Psoas muscle (tissue), 8 donors: ENCODE data around the gene SLIT3. TPM values are rescaled to one million over a fixed set of nuclear protein-coding genes. Genes with fewer than 3 reads are reported as not detected.

ENCODE experiments used
- ATAC-seq, 4 donors: fragments of 200-7000 bp; cut with Tn5 transposase; one replicate each; pipeline ENCODE4 v1.9.1; 2020; ENCODE audit warnings: moderate library complexity in 3 of 4, mild to moderate bottlenecking in 2 of 4
- DNase-seq, 2 donors: peaks; one replicate each; pipeline ENCODE4 v3.0.0-alpha.2; 2020
- H3K27ac ChIP-seq: fragments of 200-600 bp; one replicate; pipeline ENCODE4 v1.8.0; 2022
- H3K27me3 ChIP-seq, 3 donors: fragments of 200-600 bp in 1 of 3; one replicate each; pipeline versions ENCODE4 v1.6.1 to v1.8.0; 2013 to 2022; ENCODE audit warnings: low read length in 2 of 3, mild to moderate bottlenecking in 2 of 3, moderate library complexity in 1 of 3; ENCODE audit not compliant: insufficient read depth in 3 of 3
- H3K36me3 ChIP-seq, 2 donors: fragments of 200-600 bp in 1 of 2; one replicate each; pipeline versions ENCODE4 v1.6.1 to v1.8.0; 2013 to 2022; ENCODE audit warnings: low read depth in 1 of 2, mild to moderate bottlenecking in 1 of 2, moderate library complexity in 1 of 2; ENCODE audit not compliant: insufficient read depth in 1 of 2
- H3K4me1 ChIP-seq: fragments of 200-600 bp; one replicate; pipeline ENCODE4 v1.8.0; 2022
- H3K4me3 ChIP-seq: fragments of 200-600 bp; one replicate; pipeline ENCODE4 v1.8.0; 2022; ENCODE audit warnings: mild to moderate bottlenecking
- H3K9me3 ChIP-seq: fragments of 200-600 bp; one replicate; pipeline ENCODE4 v1.8.0; 2022
- CTCF ChIP-seq: fragments of 200-600 bp; IDR thresholded peaks from one replicate; pipeline ENCODE4 v1.8.0; 2022; ENCODE audit warnings: antibody characterized with exemption
- WGBS, 3 donors: extraction: QIAGEN DNeasy Blood & Tissue Kit; methylation state at CpG; one replicate each; pipeline versions ENCODE4 v1.1.6 to v1.1.7; 2013; 5-methylcytosine and 5-hydroxymethylcytosine counted together
- intact Hi-C, 2 donors: fragments of 100-400 bp; cut with DNase I; formaldehyde crosslinking; loops; one replicate each; pipeline versions ENCODE4 v1.11.0 to v1.14.2; 2022
- polyA plus RNA-seq, 3 donors: library from polyadenylated mRNA; stranded (reverse); fragments of 200-250 nt; gene quantifications; one replicate each; pipeline ENCODE4 v1.2.3, GENCODE V29; 2013
- total RNA-seq, 4 donors: library from RNA; stranded (reverse); fragmentation: NEBNext Ultra II Directional in 2 of 4; extraction: Animal tissue kit (Norgen Biotek cat#: 25700) in 2 of 4; gene quantifications; one replicate each; pipeline versions ENCODE4 v1.2.1 to v1.2.4, GENCODE V29; 2021 to 2023
- donor health status: healthy with polysubstance abuse.
- donor health status: DM: no; HTN: no; CAD: no; lungs with moderate emphysema.
- donor health status: Bipolar disorder and iron deficiency.
- donor health status: healthy.
- donor health status: DM: yes; HTN: yes; CAD: no.
- donor health status: DM: no; HTN: no; CAD: no.
- donor health status: DM: no; HTN: no; CAD: no.
- donor health status: DM: yes; HTN: yes; CAD: no.

SLIT3 gene
- total and polyA plus RNA-seq, 7 donors = 0.81 to 5.9 (median 2.1) TPM

GRCh38 chr5:168654211-168654721 lies 646.7 kb downstream of the SLIT3 start:
- no peak for TF ChIP-seq CTCF
- Histone ChIP-seq H3K27me3 (peaks cover 0 to 4% (median 1%) of the 10 kb centered on the region in 3 donors), H3K4me1 (no peaks in the 10 kb centered on the region), H3K4me3 (no peak overlapping the region), H3K9me3 (no peaks in the 10 kb centered on the region), H3K36me3 (no peaks in the 10 kb centered on the region), H3K27ac (no peak overlapping the region)
- DNase-seq (peak in 1 of 2 donors; percentile 29), ATAC-seq (no peak)
- WGBS, 3 donors = 21 to 25% (median 21%) methylated on average over 10 of the region's 10 CpGs
- intact Hi-C loops = no loop called here

- peaks cover 0 to 4% (median 2%) of the 10 kb centered on the region in 3 donors for H3K27me3 ChIP-seq
- H3K4me3 ChIP-seq = no peak overlapping the region
- ATAC-seq (no peak), DNase-seq (no peak)
- H3K9me3 ChIP-seq = no peaks in the 10 kb centered on the region
- 40 to 48% (median 42%) methylated on average over 4 of the region's 4 CpGs for WGBS, 3 donors
- no peaks in the 10 kb centered on the region for H3K4me1 ChIP-seq
- TF ChIP-seq CTCF = no peak
- H3K27ac ChIP-seq = no peak overlapping the region
- H3K36me3 ChIP-seq = no peaks in the 10 kb centered on the region
- intact Hi-C loops = no loop called here
These were observed 647.3 kb downstream of the SLIT3 start for GRCh38 chr5:168653626-168654025.

GRCh38 chr5:168651648-168652047 lies 649.3 kb downstream of the SLIT3 start:
- intact Hi-C loops = no loop called here
- no peaks in the 10 kb centered on the region for H3K9me3 ChIP-seq
- DNase-seq (no peak), ATAC-seq (peak in 1 of 4 donors; percentile 52)
- no peaks in the 10 kb centered on the region for H3K4me1 ChIP-seq
- no peak overlapping the region for H3K4me3 ChIP-seq
- H3K36me3 ChIP-seq = no peaks in the 10 kb centered on the region
- H3K27ac ChIP-seq = no peak overlapping the region
- peaks cover 0 to 4% (median 2%) of the 10 kb centered on the region in 3 donors for H3K27me3 ChIP-seq
- TF ChIP-seq CTCF = no peak

GRCh38 chr5:168649306-168649705 lies 651.6 kb downstream of the SLIT3 start:
- WGBS, 3 donors = 64 to 82% (median 71%) methylated on average over 2 of the region's 2 CpGs
- no peak for DNase-seq

More at GRCh38 chr5:168649306-168649705, 651.6 kb downstream of the SLIT3 start:
- no peak overlapping the region for H3K4me3 ChIP-seq
- no peaks in the 10 kb centered on the region for H3K4me1 ChIP-seq
- no peaks in the 10 kb centered on the region for H3K9me3 ChIP-seq
- no peaks in the 10 kb centered on the region for H3K36me3 ChIP-seq
- H3K27ac ChIP-seq = no peak overlapping the region
- ATAC-seq = no peak
- intact Hi-C loops = no loop called here
- no peak for TF ChIP-seq CTCF
- H3K27me3 ChIP-seq = peaks cover 0 to 4% (median 2%) of the 10 kb centered on the region in 3 donors
